ENCODE measurements around the gene ABHD4.
A peak's percentile ranks its signal among the peaks of the same experiment; 100 is the strongest.
"Not testable (repeated sequence)": the region's sequence is repeated elsewhere in the genome, so short reads cannot be mapped to it uniquely, and the experiment has no call there.

ABHD4 gene

GRCh38 chr14:22561661-22562579 is 36.2 kb upstream of the ABHD4 start:
- DNase-seq: no peak

DNA sequence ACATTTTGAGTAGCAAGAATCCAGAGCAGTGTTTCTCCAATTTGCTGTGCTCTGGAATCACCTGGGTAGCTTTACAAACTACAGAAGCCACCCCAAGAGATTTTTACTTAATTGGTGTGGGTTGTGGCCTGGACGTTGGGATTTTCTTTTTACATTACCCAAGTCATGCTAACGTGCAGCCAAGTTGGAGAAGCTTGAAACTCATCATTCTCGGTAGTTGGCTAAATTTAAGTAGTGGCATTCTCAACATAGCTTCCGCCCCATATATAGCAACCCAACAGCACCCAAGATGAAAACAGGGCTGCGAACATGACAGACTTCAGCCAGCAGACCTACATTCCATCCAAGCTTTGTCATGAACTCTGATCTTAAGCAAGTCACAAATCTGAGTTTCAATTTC is 34.1 kb upstream of the ABHD4 start:
- DNase-seq: no peak

DNA sequence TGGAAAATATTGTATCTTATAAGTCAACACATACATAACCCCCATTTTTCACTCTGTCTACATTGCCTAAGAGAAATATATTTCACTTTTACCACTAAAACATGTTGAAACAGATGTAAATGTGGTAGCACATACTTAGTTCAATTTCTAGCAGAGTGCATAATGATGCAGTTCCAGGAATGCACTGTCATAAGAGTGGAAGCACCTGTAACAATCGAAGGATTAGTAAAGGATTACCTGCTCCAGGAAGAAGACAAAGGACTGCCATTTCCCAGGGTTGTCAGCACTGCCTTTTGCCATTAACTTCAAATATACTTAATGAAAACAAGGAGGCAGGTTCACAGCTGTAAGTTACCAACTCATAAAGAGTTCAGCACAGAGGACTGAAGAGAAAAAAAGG is 33.6 kb upstream of the ABHD4 start:
- no peak for DNase-seq

GRCh38 chr14:22565391-22565945 is 32.6 kb upstream of the ABHD4 start:
- no peak for DNase-seq

DNA sequence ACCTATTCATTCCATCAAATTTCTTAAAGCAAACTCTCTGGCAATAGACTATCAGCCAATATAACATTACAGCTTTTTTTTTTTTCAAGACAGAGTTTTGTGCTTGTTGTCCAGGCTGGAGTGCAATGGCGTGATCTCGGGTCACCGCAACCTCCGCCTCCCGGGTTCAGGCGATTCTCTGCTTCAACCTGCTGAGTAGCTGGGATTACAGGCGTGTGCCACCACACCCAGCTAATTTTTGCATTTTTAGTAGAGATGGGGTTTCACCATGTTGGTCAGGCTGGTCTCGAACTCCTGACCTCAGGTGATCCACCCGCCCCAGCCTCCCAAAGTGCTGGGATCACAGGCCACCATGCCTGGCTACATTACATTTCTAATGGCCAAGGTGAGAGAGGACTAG is 31.8 kb upstream of the ABHD4 start:
- DNase-seq: not testable (repeated sequence)

GRCh38 chr14:22566845-22567244 is 31.3 kb upstream of the ABHD4 start:
- no peak for DNase-seq

GRCh38 chr14:22567437-22567836 is 30.7 kb upstream of the ABHD4 start:
- DNase-seq: no peak

DNA sequence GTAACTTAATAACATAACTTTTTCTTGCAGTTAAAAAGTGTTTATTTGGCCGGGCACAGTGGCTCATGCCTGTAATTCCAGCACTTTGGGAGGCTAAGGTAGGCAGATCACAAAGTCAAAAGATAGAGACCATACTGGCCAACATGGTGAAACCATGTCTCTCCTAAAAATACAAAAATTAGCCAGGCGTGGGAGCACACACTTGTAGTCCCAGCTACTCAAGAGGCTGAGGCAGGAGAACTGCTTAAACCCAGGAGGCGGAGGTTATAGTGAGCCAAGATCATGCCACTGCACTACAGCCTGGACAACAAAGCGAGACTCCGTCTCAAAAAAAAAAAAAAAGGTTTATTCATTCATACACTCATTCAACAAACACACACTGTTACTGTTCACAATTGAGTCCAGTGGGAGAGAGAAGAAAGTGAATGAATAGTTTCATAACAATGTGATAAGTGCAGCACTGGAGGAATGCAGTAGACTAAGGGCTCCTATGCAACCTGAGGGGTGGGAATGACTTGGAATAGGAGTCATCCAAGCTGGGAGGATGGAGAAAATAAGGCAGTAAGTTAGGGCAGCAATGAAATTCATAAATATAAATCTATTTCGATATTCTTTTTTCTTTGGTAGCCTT is 28.9 kb upstream of the ABHD4 start:
- DNase-seq: no peak

GRCh38 chr14:22569737-22570131 is 28.4 kb upstream of the ABHD4 start:
- no peak for DNase-seq

GRCh38 chr14:22570132-22570949 is 27.8 kb upstream of the ABHD4 start:
- peak; percentile 99 for DNase-seq

GRCh38 chr14:22572562-22573058 is 25.5 kb upstream of the ABHD4 start:
- DNase-seq: no peak

- DNase-seq: no peak
Measured at GRCh38 chr14:22573804-22574203, 24.3 kb upstream of the ABHD4 start.

DNA sequence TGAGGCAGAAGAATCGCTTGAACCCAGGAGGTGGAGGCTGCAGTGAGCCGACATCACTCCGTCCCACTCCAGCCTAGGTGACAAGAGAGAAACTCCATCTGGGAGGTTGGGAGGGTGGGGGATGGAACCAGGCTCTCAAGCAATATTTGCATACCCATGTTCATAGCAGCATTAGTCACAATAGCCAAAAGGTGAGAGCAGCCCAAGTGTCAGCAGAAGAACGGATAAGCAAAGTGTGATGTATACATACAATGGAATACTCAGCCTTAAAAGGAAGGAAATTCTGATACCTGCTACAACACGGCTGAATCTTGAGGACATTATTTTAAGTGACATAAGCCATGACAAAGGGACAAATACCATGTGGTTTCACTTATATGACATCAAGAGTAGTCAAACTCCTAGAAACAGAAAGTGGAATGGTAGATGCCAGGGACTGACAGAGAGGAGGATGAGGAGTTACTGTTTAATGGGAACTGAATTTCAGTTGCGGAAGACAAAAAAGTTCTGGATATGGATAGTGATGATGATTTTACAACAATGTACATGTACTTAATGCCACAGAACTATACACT is 20.7 kb upstream of the ABHD4 start:
- no peak for DNase-seq

- no peak for DNase-seq
Measured at GRCh38 chr14:22579236-22579635, 18.9 kb upstream of the ABHD4 start.

DNA sequence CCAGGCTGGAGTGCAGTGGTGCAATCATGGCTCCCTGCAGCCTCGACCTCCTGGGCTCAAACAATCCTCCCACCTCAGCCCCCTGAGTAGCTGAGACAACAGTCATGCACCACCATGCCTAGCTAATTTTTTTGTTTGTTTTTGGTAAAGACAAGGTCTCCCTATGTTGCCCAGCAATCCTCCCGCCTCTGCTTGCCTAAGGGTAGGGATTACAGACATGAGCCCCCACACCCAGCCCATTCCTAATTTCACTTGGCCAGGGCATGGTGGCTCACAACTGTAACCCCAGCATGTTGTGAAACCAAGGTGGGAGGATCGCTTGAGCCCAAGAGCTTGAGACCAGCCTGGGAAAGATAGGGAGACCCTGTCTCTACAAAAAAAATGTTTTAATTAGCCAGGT is 18.2 kb upstream of the ABHD4 start:
- no peak for DNase-seq

- DNase-seq: no peak
Measured at GRCh38 chr14:22580625-22581024, 17.5 kb upstream of the ABHD4 start.

- no peak for DNase-seq
Measured at GRCh38 chr14:22583994-22584393, 14.1 kb upstream of the ABHD4 start.

DNA sequence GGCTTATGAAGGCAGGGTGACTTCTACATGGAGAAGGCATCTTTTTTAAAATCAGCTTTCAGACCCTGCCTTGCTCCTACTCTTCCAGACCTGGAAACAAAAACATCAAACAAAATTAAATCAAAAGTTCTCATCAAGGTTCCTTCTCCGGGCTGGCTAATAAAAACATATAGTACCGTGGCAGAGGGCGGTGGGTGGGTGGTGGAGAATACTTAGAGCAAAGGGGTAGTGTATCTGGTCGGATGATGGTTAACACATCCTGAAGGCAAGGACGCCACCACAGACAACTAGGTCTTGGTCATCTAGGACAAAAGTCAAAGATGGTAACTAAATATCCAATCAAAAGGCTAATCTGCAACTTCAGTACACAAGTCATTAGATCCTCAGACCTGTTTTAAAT is 10.9 kb upstream of the ABHD4 start:
- DNase-seq: no peak

DNA sequence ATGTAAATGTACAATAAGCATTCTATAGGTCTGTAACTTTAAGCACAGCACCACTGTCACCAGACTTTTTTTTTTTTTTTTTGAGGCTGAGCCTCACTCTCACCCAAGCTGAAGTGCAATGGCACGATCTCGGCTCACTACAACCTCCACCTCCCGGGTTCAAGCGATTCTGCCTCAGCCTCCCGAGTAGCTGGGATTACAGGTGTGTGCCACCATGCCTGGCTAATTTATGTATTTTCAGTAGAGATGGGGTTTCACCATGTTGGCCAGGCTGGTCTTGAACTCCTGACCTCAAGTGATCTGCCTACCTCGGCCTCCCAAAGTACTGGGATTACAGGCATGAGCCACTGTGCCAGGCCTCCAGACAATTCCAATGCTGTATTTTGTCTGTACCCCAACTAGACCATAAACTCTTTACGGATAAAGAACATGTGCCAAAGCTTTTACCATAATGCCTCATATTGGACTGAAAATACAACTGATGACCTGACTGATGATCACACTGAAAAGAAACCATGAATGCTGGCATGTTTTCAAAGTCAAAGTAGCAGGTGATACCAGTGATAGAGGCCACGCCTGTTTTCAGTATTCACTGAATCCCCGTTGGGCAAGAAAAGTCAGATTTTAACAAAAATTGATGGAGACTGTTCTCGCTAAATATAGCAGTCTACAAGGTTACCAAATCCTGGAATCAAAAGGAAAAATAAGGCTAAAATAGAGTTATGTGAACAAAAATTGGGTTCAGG is 10.2 kb upstream of the ABHD4 start:
- not testable (repeated sequence) for DNase-seq

- DNase-seq: no peak
Measured at GRCh38 chr14:22588526-22589095, 9.5 kb upstream of the ABHD4 start.

DNA sequence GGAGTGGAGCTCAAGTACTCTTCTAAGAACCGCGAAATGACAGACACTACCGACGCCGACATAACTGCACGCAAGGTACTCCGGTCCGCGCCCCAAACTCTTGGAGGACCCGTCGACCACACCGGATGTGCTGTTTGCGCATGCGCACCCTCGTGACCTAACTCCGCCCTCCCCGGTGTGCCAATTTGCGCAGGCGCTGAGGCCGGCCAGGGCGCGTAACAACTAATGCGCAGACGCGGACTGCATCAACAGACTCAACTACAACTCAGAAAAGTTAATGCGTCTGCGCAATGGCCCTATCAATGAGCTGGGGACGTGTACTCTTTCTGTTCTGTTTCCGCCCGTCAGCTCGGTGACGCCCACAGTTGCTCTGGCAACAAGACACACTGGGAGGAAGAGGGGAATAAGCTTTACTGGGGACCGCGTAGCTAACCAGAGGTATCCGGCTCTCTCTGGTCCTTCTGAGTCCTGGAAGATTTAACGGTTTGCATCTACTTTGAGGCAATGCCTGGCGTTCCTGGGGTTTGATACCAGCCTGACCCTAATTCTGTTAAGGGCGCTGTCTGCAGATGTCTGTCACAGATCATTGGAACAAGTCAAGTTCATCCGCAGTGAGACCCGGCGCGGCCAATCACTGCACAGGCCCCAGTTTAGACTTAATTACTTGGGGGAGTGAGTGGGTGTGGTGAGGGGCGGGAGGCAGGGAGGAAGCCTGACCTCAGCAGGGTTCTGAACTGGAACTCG is 8.8 kb upstream of the ABHD4 start, which contains the start of gene DAD1:
TSS of gene DAD1 (minus strand) at position 129 of the 744 bp plus-strand sequence. CDS start at position 62, 67 bp downstream.
- DNase-seq: peak; percentile 100

Data from NCI-H2171 (cell line).